ENCODE data around the gene CDH13.
A peak's percentile ranks its signal among the peaks of the same experiment; 100 is the strongest.

CDH13 gene

DNA sequence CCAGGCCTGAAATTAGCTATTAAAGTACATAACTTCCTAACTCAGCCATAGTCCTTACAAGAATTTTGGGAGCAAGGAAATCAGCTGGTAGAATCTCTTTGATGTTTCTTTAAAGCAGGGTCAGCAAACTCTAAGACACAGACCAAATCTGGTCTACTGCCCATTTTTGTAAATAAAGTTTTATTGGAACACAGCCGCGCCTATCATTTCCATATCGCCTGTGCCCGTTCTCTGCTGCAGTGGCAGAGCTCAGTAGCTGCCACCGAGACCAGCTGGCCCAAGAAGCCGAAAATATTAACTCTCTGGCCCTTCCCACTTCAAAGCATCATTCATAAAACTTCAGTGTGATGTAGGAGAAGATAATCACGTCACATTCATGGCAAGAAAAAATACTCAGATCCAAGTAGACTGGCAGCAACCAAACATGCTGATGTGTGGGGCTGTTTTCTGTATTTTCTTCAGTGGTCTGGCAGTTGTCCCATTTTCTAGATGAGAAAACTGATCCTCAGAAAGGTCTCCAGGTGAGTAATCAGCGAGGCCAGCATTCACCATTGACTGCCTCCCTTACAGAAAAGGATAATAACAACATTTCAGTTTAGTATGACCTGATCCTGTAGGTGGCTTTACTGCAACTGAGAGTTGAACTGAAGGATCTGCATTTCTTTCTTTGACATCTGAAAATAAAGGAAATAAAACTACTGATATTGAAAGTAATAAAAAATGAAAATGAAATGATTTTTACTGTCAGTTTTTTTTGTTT is 1163.1 kb downstream of the CDH13 start:
- Histone ChIP-seq H3K4me3 (ENCODE audit: low read length) (no peak overlapping the region), H3K36me3 (replicated peaks; ENCODE audit: low read depth, low read length) (no peaks in the 10 kb centered on the region), H2AFZ (ENCODE audit: low read depth, low read length) (0 out of 2 replicates have a peak overlapping the region, but pooled peaks have one; percentile 4), H3K9ac (ENCODE audit: low read length) (no peak overlapping the region), H4K20me1 (ENCODE audit: insufficient read depth, low read length) (no peaks in the 10 kb centered on the region), H3K4me1 (ENCODE audit: low read length) (peaks cover 26% of the 10 kb centered on the region), H3K27me3 (ENCODE audit: low read depth, low read length) (no peaks in the 10 kb centered on the region), H3K79me2 (ENCODE audit: low read length) (no peaks in the 10 kb centered on the region), H3K4me2 (ENCODE audit: low read length) (0 out of 2 replicates have a peak overlapping the region, but pooled peaks have one; percentile 24), H3K9me3 (ENCODE audit: insufficient read depth, low read length) (no peaks in the 10 kb centered on the region), H3K27ac (ENCODE audit: low read length) (no peak overlapping the region)
- TF ChIP-seq, protein P1, sequence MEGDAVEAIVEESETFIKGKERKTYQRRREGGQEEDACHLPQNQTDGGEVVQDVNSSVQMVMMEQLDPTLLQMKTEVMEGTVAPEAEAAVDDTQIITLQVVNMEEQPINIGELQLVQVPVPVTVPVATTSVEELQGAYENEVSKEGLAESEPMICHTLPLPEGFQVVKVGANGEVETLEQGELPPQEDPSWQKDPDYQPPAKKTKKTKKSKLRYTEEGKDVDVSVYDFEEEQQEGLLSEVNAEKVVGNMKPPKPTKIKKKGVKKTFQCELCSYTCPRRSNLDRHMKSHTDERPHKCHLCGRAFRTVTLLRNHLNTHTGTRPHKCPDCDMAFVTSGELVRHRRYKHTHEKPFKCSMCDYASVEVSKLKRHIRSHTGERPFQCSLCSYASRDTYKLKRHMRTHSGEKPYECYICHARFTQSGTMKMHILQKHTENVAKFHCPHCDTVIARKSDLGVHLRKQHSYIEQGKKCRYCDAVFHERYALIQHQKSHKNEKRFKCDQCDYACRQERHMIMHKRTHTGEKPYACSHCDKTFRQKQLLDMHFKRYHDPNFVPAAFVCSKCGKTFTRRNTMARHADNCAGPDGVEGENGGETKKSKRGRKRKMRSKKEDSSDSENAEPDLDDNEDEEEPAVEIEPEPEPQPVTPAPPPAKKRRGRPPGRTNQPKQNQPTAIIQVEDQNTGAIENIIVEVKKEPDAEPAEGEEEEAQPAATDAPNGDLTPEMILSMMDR (IDR thresholded peaks at IDR 0.05; ENCODE audit: low read depth, low read length): no peak
- TF ChIP-seq EZH2phosphoT487 (IDR thresholded peaks at IDR 0.05; ENCODE audit: low read depth): no peak

- H2AFZ ChIP-seq (ENCODE audit: low read depth, low read length): no peak overlapping the region
Measured at GRCh38 chr16:83791916-83792315, 1165.1 kb downstream of the CDH13 start.

GRCh38 chr16:83792391-83792790 is 1165.6 kb downstream of the CDH13 start:
- no peaks in the 10 kb centered on the region for H3K9me3 ChIP-seq (ENCODE audit: insufficient read depth, low read length)
- no peak for TF ChIP-seq EZH2phosphoT487 (IDR thresholded peaks at IDR 0.05; ENCODE audit: low read depth)
- TF ChIP-seq, protein P1 (IDR thresholded peaks at IDR 0.05; ENCODE audit: low read depth, low read length): peak; percentile 68
- H3K79me2 ChIP-seq (ENCODE audit: low read length): no peaks in the 10 kb centered on the region
- no peak overlapping the region for H3K9ac ChIP-seq (ENCODE audit: low read length)
- no peaks in the 10 kb centered on the region for H4K20me1 ChIP-seq (ENCODE audit: insufficient read depth, low read length)
- 0 out of 2 replicates have a peak, but pooled peaks cover 9% of the 10 kb centered on the region for H3K27me3 ChIP-seq (ENCODE audit: low read depth, low read length)
- H3K27ac ChIP-seq (ENCODE audit: low read length): no peak overlapping the region
- H3K4me3 ChIP-seq (ENCODE audit: low read length): 0 out of 2 replicates have a peak overlapping the region, but pooled peaks have one; percentile 12
- H3K4me2 ChIP-seq (ENCODE audit: low read length): peak overlapping the region; percentile 41
- H3K4me1 ChIP-seq (ENCODE audit: low read length): peaks cover 26% of the 10 kb centered on the region
- no peaks in the 10 kb centered on the region for H3K36me3 ChIP-seq (replicated peaks; ENCODE audit: low read depth, low read length)
- no peak overlapping the region for H2AFZ ChIP-seq (ENCODE audit: low read depth, low read length)

More at GRCh38 chr16:83791916-83792315, 1165.1 kb downstream of the CDH13 start:
- H3K27ac ChIP-seq (ENCODE audit: low read length): no peak overlapping the region
- H4K20me1 ChIP-seq (ENCODE audit: insufficient read depth, low read length): no peaks in the 10 kb centered on the region
- H3K4me2 ChIP-seq (ENCODE audit: low read length): no peak overlapping the region
- H3K4me1 ChIP-seq (ENCODE audit: low read length): peaks cover 26% of the 10 kb centered on the region
- H3K36me3 ChIP-seq (replicated peaks; ENCODE audit: low read depth, low read length): no peaks in the 10 kb centered on the region
- TF ChIP-seq, protein P1 (IDR thresholded peaks at IDR 0.05; ENCODE audit: low read depth, low read length): no peak
- no peak for TF ChIP-seq EZH2phosphoT487 (IDR thresholded peaks at IDR 0.05; ENCODE audit: low read depth)
- H3K9ac ChIP-seq (ENCODE audit: low read length): no peak overlapping the region
- H3K79me2 ChIP-seq (ENCODE audit: low read length): no peaks in the 10 kb centered on the region
- H3K9me3 ChIP-seq (ENCODE audit: insufficient read depth, low read length): no peaks in the 10 kb centered on the region
- no peak overlapping the region for H3K4me3 ChIP-seq (ENCODE audit: low read length)
- H3K27me3 ChIP-seq (ENCODE audit: low read depth, low read length): 0 out of 2 replicates have a peak, but pooled peaks cover 4% of the 10 kb centered on the region

- H4K20me1 ChIP-seq (ENCODE audit: insufficient read depth, low read length): no peaks in the 10 kb centered on the region
- H3K4me3 ChIP-seq (ENCODE audit: low read length): peak overlapping the region; percentile 12; the same call in 1 of the 2 replicates
- no peak overlapping the region for H3K27ac ChIP-seq (ENCODE audit: low read length)
- peak overlapping the region; percentile 41 for H3K4me2 ChIP-seq (ENCODE audit: low read length)
- peaks cover 26% of the 10 kb centered on the region for H3K4me1 ChIP-seq (ENCODE audit: low read length)
- H2AFZ ChIP-seq (ENCODE audit: low read depth, low read length): no peak overlapping the region
- no peaks in the 10 kb centered on the region for H3K9me3 ChIP-seq (ENCODE audit: insufficient read depth, low read length)
- H3K9ac ChIP-seq (ENCODE audit: low read length): no peak overlapping the region
- no peak for TF ChIP-seq EZH2phosphoT487 (IDR thresholded peaks at IDR 0.05; ENCODE audit: low read depth)
- TF ChIP-seq, protein P1 (IDR thresholded peaks at IDR 0.05; ENCODE audit: low read depth, low read length): no peak
- no peaks in the 10 kb centered on the region for H3K36me3 ChIP-seq (replicated peaks; ENCODE audit: low read depth, low read length)
- no peaks in the 10 kb centered on the region for H3K79me2 ChIP-seq (ENCODE audit: low read length)
- H3K27me3 ChIP-seq (ENCODE audit: low read depth, low read length): peaks cover 13% of the 10 kb centered on the region; the same call in 1 of the 2 replicates
Measured at GRCh38 chr16:83793179-83793578, 1166.4 kb downstream of the CDH13 start.

All from OCI-LY3 (cell line).